ENCODE data around the gene FBLL1. TPM values are rescaled to one million over a fixed set of nuclear protein-coding genes. Genes with fewer than 3 reads are reported as not detected.
"Not testable (repeated sequence)": the region's sequence is repeated elsewhere in the genome, so short reads cannot be mapped to it uniquely, and the experiment has no call there.

The FBLL1 gene
- total RNA-seq, 4 donors from 2014 or later, result 0.18 TPM; not detected in 3

- WGBS, 2 donors, result 52 to 56% methylated on average over 1 of the region's 1 CpG
- H3K9me3 ChIP-seq, result no peaks in the 10 kb centered on the region
- H3K36me3 ChIP-seq, result peaks cover 0 to 94% (median 0%) of the 10 kb centered on the region in 3 donors
Observed at GRCh38 chr5:168563959-168564358, 34.9 kb downstream of the FBLL1 start.

GRCh38 chr5:168568738-168569137, 39.6 kb downstream of the FBLL1 start:
- WGBS, 2 donors, result 94 to 98% methylated on average over 6 of the region's 6 CpGs
- Histone ChIP-seq H3K36me3 (peaks cover 0 to 55% (median 0%) of the 10 kb centered on the region in 3 donors), H3K9me3 (no peaks in the 10 kb centered on the region), H3K27me3 (no peaks in the 10 kb centered on the region), H3K27ac (no peak overlapping the region), H3K4me3 (no peak overlapping the region), H3K4me1 (no peaks in the 10 kb centered on the region)
- intact Hi-C loops (cut with DNase I), result no loop called here
- no peak for TF ChIP-seq POLR2A (IDR thresholded peaks at IDR 0.05)
- no peak for TF ChIP-seq CTCF (IDR thresholded peaks at IDR 0.05)
- no peak for DNase-seq

More at GRCh38 chr5:168563959-168564358, 34.9 kb downstream of the FBLL1 start:
- no peak for TF ChIP-seq POLR2A (IDR thresholded peaks at IDR 0.05)
- TF ChIP-seq CTCF (IDR thresholded peaks at IDR 0.05), result no peak
- no peaks in the 10 kb centered on the region for H3K4me1 ChIP-seq
- intact Hi-C loops (cut with DNase I), result no loop called here
- H3K27me3 ChIP-seq, result no peaks in the 10 kb centered on the region
- H3K27ac ChIP-seq, result no peak overlapping the region
- no peak for DNase-seq
- H3K4me3 ChIP-seq, result no peak overlapping the region

GRCh38 chr5:168570490-168571328, 41.6 kb downstream of the FBLL1 start:
- H3K27ac ChIP-seq, result no peak overlapping the region
- 82 to 87% methylated on average over 11 of the region's 11 CpGs for WGBS, 2 donors

GRCh38 chr5:168573663-168574062, 44.6 kb downstream of the FBLL1 start:
- H3K9me3 ChIP-seq; H3K27me3 ChIP-seq; H3K36me3 ChIP-seq; H3K27ac ChIP-seq; intact Hi-C loops (cut with DNase I); DNase-seq; H3K4me3 ChIP-seq: not testable (repeated sequence)
- WGBS, 2 donors, result 100% methylated on average over 1 to 2 of the region's 3 CpGs
- peaks cover 6 to 33% (median 10%) of the 10 kb centered on the region in 3 donors for H3K4me1 ChIP-seq

More at GRCh38 chr5:168570490-168571328, 41.6 kb downstream of the FBLL1 start:
- TF ChIP-seq CTCF (IDR thresholded peaks at IDR 0.05), result no peak
- TF ChIP-seq POLR2A (IDR thresholded peaks at IDR 0.05), result no peak
- Histone ChIP-seq H3K4me3 (no peak overlapping the region), H3K9me3 (no peaks in the 10 kb centered on the region), H3K4me1 (peaks cover 0 to 5% (median 0%) of the 10 kb centered on the region in 3 donors), H3K27me3 (no peaks in the 10 kb centered on the region), H3K36me3 (peaks cover 0 to 37% (median 0%) of the 10 kb centered on the region in 3 donors)
- no peak for DNase-seq
- intact Hi-C loops (cut with DNase I), result no loop called here

GRCh38 chr5:168574156-168574555, 45.1 kb downstream of the FBLL1 start:
- H3K27ac ChIP-seq; H3K36me3 ChIP-seq; intact Hi-C loops (cut with DNase I); H3K27me3 ChIP-seq; DNase-seq; H3K4me3 ChIP-seq; H3K9me3 ChIP-seq: not testable (repeated sequence)
- peaks cover 6 to 33% (median 10%) of the 10 kb centered on the region in 3 donors for H3K4me1 ChIP-seq
- WGBS, 2 donors, result 88 to 90% methylated on average over 1 of the region's 1 CpG

Measured in esophagus squamous epithelium (tissue), 5 donors.